Mononuclear cell (primary cell): ENCODE measurements around the gene IRF7. TPM values are rescaled to one million over a fixed set of nuclear protein-coding genes. Genes with fewer than 3 reads are reported as not detected.
A peak's percentile ranks its signal among the peaks of the same experiment; 100 is the strongest.

ENCODE experiments used
- H3K27me3 ChIP-seq: 2 replicates; pipeline ENCODE4 v1.6.0; 2011; ENCODE audit warnings: low read length, control low read depth; ENCODE audit not compliant: insufficient read depth
- H3K4me1 ChIP-seq: 2 replicates; pipeline ENCODE4 v1.5.1; 2011; ENCODE audit warnings: mild to moderate bottlenecking, low read length, control low read depth; ENCODE audit not compliant: insufficient read depth
- H3K4me3 ChIP-seq: 2 replicates; pipeline ENCODE4 v1.5.1; 2011; ENCODE audit warnings: mild to moderate bottlenecking, low read length, moderate library complexity
- H3K9me3 ChIP-seq: 2 replicates; pipeline ENCODE4 v1.5.1; 2011; ENCODE audit warnings: low read depth, mild to moderate bottlenecking, control low read depth, low read length
- total RNA-seq: library from RNA; depleted of rRNA; stranded (reverse); fragments of >200 nt; gene quantifications from one replicate; pipeline ENCODE4 v1.2.3, GENCODE V29; 2012

Gene IRF7
- total RNA-seq, 1 donor, result 50.9 TPM

DNA sequence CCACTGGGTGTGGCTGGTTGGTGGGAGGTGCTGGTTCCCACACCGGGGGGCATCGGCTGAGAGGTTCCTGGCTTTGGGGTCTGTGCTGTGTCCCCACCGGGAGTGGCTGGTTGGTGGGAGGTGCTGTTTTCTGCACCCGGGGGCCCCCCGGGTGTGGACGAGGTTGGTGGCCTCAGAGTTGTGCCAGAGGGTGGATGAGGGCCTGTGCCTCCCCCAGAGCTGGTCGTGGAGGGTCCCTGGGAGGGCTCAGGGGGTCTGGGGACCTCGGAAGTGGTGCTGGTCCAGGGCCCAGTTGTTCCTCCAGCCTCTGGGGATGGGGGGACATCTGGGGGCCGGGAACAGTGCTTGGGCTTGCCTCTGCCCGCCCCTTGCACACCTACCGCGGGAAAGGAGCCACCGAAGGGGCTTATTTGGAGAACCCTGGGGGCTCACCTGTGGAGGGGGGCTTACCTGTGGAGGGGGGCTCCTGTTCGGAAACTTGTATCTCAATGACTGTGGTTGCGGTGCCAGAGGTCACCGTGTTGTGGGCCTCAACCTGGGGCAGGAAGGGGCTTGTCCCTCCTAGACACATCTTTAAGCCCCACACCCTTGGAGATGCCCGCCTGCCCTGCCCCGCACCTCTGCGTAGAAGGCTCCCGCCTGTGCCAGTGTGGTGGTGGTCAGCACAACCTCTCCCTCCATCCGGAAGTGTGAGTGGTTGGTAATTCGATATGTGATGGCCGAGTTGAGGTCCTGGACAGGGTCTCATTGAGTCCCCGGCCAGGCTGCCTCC, 3.3 kb upstream of the IRF7 start:
- Histone ChIP-seq H3K4me1 (peaks cover 24% of the 10 kb centered on the region), H3K9me3 (no peaks in the 10 kb centered on the region), H3K27me3 (no peaks in the 10 kb centered on the region), H3K4me3 (no peak overlapping the region)

DNA sequence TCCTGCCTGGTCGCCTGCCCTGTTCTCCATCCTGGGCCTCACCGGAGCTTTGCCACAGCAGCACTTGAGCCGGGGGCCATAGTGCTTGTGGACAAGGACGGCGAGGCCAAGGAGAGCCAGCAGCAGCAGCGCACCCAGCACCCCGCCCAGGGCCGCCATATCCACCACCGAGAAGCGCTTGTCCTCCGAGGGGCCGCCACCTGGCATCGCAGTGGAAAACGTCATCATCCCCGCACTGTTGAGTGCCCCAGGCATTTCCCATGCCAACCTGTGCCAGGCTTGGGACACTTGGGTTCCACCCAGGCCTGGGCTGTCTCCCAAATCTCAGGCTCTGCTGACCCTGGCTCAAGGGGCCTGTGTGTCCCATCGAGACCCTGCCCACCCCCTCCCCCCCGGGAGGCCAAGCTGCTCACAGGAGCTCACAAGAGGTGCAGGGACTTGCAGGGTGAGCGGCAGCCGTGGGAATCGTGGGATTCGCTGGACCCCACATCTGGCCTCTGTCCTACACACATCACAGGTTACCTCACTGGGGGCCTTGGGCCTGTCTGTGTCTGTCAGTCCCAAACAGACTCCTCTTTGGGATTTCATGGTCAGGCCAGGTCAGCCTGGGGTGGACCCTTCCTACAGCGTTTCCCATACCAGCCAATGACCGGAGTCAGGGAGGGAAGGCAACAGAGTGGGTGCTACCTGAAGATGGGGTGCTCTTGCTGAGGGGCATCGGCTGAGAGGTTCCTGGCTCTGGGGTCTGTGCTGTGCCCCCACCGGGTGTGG, 2.3 kb upstream of the IRF7 start:
- Histone ChIP-seq H3K4me3 (no peak overlapping the region), H3K27me3 (no peaks in the 10 kb centered on the region), H3K9me3 (no peaks in the 10 kb centered on the region), H3K4me1 (peaks cover 31% of the 10 kb centered on the region)

DNA sequence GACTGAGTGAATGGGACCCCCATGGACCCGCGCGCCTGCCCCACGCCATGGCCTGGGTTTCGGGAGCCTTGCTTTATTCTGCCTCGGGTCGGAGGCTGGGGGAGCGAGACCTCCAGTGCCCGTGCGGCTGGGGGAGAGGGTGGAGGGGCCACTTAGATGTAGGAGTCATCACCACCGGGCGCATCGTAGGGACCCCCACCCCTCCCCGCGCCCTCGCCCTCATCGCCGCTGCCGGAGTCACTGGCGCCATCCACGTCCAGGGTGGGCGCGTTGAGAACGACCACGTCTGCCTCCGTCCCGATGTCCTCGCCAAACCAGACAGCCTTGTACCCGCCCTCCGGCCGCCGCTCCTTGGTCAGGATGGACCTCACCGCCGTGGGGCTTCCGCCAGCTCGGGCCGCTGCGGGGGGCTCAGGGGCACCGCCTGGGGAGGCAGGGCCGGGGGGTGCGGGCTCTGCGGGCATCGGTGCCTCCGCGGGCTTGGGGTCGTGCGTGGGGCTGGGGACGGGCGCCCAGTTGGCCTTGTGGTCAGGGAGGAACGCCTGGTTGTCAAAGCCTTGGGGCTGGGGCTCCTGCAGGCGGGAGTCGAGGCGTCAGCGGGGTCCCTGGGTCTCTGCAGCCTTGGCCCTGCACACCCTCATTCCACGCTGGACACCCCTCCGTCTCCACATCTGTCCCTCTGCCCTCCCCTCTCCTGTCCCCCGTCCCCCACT, 1.6 kb upstream of the IRF7 start:
- Histone ChIP-seq H3K4me1 (peaks cover 34% of the 10 kb centered on the region), H3K9me3 (no peaks in the 10 kb centered on the region), H3K27me3 (no peaks in the 10 kb centered on the region), H3K4me3 (no peak overlapping the region)

GRCh38 chr11:616320-617198, 809 bp upstream of the IRF7 start:
- H3K4me1 ChIP-seq, result peaks cover 34% of the 10 kb centered on the region

DNA sequence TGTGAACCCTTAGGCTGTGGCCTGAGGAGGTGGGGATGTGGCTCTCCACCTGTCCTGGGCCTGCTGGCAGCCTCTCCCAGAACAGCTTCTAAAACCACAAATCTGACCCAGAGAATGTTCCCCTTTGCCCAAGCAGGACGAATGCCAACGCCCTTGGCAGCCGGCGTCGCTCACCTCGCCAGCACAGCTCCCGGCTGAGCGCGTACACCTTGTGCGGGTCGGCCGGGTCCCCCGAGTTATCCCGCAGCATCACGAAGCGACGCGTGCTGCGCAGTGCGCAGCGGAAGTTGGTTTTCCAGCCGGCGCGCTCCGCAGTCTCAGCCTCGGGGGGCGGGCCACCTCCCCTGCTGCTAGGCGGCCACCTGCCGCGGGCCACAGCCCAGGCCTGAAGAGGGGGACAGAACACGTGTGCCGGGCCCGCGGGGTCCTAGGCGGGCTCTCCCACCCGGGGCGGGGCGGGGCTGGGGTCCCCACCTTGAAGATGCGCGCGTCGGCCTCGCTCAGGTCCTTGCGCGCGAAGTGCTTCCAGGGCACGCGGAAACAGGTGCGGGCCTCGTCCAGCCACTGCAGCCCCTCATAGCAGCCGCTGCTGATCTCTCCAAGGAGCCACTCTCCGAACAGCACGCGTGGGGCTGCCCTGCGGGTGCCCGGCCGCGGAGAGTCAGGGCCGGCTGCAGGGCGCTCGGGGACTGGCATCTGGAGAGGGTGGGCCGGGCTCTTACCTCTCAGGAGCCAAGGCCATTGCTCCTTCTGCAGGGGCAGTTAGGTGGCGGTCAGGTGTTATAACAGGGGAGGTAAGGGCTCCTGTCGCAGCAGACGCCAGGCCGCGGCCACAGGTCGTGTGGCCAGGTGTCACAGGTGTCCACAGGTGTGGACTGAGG, 887 bp downstream of the IRF7 start:
- no peaks in the 10 kb centered on the region for H3K9me3 ChIP-seq
- H3K27me3 ChIP-seq, result no peaks in the 10 kb centered on the region
- peaks cover 34% of the 10 kb centered on the region for H3K4me1 ChIP-seq
- H3K4me3 ChIP-seq, result peak overlapping the region; percentile 87

More at GRCh38 chr11:616320-617198, 809 bp upstream of the IRF7 start:
- H3K9me3 ChIP-seq, result no peaks in the 10 kb centered on the region
- peak overlapping the region; percentile 87 for H3K4me3 ChIP-seq
- no peaks in the 10 kb centered on the region for H3K27me3 ChIP-seq

GRCh38 chr11:614021-614622, 1.6 kb downstream of the IRF7 start:
- H3K9me3 ChIP-seq, result no peaks in the 10 kb centered on the region
- peaks cover 34% of the 10 kb centered on the region for H3K4me1 ChIP-seq
- no peaks in the 10 kb centered on the region for H3K27me3 ChIP-seq
- peak overlapping the region; percentile 87 for H3K4me3 ChIP-seq

DNA sequence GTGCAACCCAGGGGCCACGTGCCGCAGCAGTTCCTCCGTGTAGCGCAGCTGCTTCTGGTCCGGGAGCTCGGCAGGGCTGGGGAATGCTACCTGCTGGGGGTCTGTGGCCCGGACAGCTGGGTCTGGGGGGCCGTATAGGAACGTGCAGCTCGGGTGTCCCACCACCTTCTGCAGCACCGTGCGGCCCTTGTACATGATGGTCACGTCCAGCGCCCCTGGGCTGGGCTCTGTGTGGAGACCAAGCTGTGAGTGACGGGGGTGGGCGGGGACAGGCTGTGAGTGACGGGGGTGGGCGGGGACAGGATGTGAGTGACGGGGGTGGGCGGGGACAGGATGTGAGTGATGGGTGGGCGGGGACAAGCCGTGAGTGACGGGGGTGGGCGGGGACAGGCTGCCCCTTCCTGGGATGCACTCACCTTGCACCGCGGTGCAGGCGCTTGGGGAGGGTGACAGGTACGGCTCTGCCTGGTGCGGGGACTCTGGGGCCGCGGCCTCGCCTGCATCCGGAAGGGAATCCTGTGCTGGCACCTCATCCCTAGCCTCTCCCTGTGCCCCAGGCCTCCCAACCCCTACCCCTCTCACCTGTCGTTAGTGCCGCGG, 2.3 kb downstream of the IRF7 start:
- H3K4me1 ChIP-seq, result peaks cover 34% of the 10 kb centered on the region
- no peaks in the 10 kb centered on the region for H3K9me3 ChIP-seq
- no peak overlapping the region for H3K4me3 ChIP-seq
- H3K27me3 ChIP-seq, result no peaks in the 10 kb centered on the region

- no peaks in the 10 kb centered on the region for H3K9me3 ChIP-seq
- no peaks in the 10 kb centered on the region for H3K27me3 ChIP-seq
- no peak overlapping the region for H3K4me3 ChIP-seq
- peaks cover 34% of the 10 kb centered on the region for H3K4me1 ChIP-seq
These were observed 2.8 kb downstream of the IRF7 start for GRCh38 chr11:612961-613300.

- H3K4me3 ChIP-seq, result no peak overlapping the region
- H3K4me1 ChIP-seq, result peaks cover 34% of the 10 kb centered on the region
These were observed 3.4 kb downstream of the IRF7 start for GRCh38 chr11:612201-612960.

DNA sequence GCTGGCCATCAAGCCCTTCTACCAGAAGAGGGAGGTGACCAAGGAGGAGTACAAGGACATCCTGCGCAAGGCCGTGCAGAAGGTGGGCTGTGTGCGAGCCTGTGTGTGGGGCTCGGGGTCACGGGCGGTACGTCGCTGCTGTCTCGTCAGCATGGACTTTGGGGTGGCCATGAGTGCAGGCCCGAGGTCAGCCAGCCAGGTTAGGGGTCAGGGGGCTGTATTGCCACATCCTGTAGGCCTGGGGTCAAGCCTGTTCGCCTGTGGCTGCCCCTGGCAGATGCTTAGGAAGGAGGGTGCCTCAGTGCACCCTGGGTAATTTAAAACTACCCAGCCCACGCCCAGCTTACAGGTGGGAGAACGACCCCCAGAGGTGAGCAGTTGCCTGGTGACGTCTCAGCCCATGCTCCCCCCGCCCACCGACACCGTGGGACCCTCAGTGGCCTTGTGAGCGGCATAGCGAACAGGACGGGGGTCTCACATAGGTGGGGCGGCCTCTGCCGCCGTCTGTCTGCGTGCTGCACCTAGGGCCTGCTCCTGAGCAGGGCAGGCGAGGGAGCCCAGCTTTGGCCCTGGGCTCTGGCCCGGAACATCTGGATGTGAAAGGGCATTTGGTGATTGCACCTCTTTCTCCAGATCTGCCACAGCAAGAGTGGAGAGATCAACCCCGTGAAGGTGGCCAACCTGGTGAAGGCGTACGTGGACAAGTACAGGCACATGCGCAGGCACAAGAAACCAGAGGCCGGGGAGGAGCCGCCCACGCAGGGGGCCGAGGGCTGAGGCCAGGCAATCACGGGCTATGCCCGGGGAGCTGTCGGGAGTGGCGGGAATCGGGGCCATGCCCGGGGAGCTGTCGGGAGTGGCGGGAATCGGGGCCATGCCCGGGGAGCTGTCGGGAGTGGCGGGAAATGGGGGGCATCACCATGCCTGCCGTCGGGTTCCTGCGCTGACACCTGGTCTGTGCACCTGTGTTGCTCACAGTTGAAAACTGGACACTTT, 4.5 kb downstream of the IRF7 start:
- H3K27me3 ChIP-seq, result no peaks in the 10 kb centered on the region
- no peak overlapping the region for H3K4me3 ChIP-seq
- H3K4me1 ChIP-seq, result peaks cover 25% of the 10 kb centered on the region
- no peaks in the 10 kb centered on the region for H3K9me3 ChIP-seq

More at GRCh38 chr11:612201-612960, 3.4 kb downstream of the IRF7 start:
- Histone ChIP-seq H3K9me3 (no peaks in the 10 kb centered on the region), H3K27me3 (no peaks in the 10 kb centered on the region)

DNA sequence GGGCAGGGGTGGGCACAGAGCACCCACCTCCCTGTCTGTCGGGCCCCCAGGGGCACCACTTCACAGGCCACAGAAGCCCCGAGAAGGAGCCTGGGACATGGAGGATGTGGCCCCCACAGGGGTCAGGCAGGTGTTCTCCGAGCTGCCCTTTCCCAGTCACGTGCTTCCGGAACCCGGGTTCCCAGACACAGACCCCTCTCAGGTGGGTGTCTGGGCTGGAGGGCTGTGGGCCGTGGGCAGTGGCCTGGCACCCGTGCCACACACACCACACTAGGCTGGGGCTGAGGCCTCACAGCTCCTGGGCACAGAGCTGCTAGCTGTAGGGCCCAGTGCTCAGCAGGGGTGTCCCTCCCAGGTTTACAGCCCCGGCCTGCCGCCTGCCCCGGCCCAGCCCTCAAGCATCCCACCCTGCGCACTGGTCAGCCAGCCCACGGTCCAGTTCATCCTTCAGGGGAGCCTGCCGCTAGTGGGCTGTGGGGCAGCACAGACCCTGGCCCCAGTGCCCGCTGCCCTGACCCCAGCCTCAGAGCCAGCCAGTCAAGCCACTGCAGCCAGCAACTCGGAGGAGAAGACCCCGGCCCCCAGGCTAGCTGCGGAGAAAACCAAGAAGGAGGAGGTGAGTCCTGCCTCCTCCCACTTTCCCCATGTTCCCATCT, 5.5 kb downstream of the IRF7 start:
- H3K9me3 ChIP-seq, result no peaks in the 10 kb centered on the region
- no peak overlapping the region for H3K4me3 ChIP-seq
- H3K27me3 ChIP-seq, result no peaks in the 10 kb centered on the region
- peaks cover 22% of the 10 kb centered on the region for H3K4me1 ChIP-seq
